IMR-90 (cell line): ENCODE results near the gene CHD9. TPM values are rescaled to one million over a fixed set of nuclear protein-coding genes. Genes with fewer than 3 reads are reported as not detected.

Source experiments
- ATAC-seq: fragments of 200-7000 bp; cut with Tn5 transposase; 2 replicates; pipeline ENCODE4 v1.9.1; 2020; ENCODE audit warnings: low read depth, mild to moderate bottlenecking, moderate library complexity
- BruUV-seq: library from RNA; stranded (reverse); fragments of 400-500 nt; replicated peaks from 2 replicates; lab custom pipeline; 2021; lab: Mats Ljungman, UMichigan
- CTCF ChIA-PET: fragments of 300-600 bp; formaldehyde crosslinking; extraction: SDS; loops from one replicate; lab custom pipeline; 2021; ENCODE audit warnings: antibody characterized with exemption; lab: Yijun Ruan, JAX
- POLR2A ChIA-PET: fragments of 300-600 bp; sonication (Branson Sonifier 250); formaldehyde crosslinking; loops from one replicate; lab custom pipeline; 2022; ENCODE audit warnings: antibody characterized with exemption; ENCODE audit not compliant: unreplicated experiment; lab: Charles Lee
- DNase-seq: peaks from one replicate; pipeline ENCODE4 v3.0.0; 2013
- H2AFZ ChIP-seq: replicated peaks from 2 replicates; pipeline ENCODE3; 2013; ENCODE audit warnings: low read length, mild to moderate bottlenecking; ENCODE audit not compliant: poor library complexity
- H2AK5ac ChIP-seq: 2 replicates; pipeline ENCODE4 v1.6.1; 2013; ENCODE audit warnings: low read depth, low read length, inconsistent platforms
- H2AK9ac ChIP-seq: replicated peaks from 2 replicates; pipeline ENCODE3; 2013; ENCODE audit warnings: mild to moderate bottlenecking, low read depth, low read length, moderate library complexity; ENCODE audit not compliant: poor library complexity
- H2BK120ac ChIP-seq: 2 replicates; pipeline ENCODE4 v1.6.1; 2013; ENCODE audit warnings: low read depth, low read length, inconsistent platforms
- H2BK15ac ChIP-seq: 3 replicates; pipeline ENCODE4 v1.6.1; 2013; ENCODE audit warnings: low read depth, low read length, inconsistent platforms
- H2BK20ac ChIP-seq: 2 replicates; pipeline ENCODE4 v1.6.1; 2013; ENCODE audit warnings: low read depth, mild to moderate bottlenecking, inconsistent platforms, low read length, moderate library complexity
- H2BK5ac ChIP-seq: 2 replicates; pipeline ENCODE4 v1.6.1; 2013; ENCODE audit warnings: mild to moderate bottlenecking, low read depth, low read length, inconsistent platforms; ENCODE audit not compliant: poor library complexity, severe bottlenecking
- H3K14ac ChIP-seq: replicated peaks from 2 replicates; pipeline ENCODE4 v1.6.1; 2013; ENCODE audit warnings: low read depth, low read length, inconsistent platforms
- H3K18ac ChIP-seq: 2 replicates; pipeline ENCODE4 v1.6.1; 2013; ENCODE audit warnings: low read depth, low read length, control low read depth
- H3K23ac ChIP-seq: 2 replicates; pipeline ENCODE4 v1.6.1; 2013; ENCODE audit warnings: low read depth, low read length, inconsistent platforms
- H3K27ac ChIP-seq: 2 replicates; pipeline ENCODE4 v1.5.1; 2013; ENCODE audit warnings: mild to moderate bottlenecking, control low read depth, low read length; ENCODE audit not compliant: insufficient read depth
- H3K27me3 ChIP-seq: 2 replicates; pipeline ENCODE4 v1.6.1; 2013; ENCODE audit warnings: low read length; ENCODE audit not compliant: control insufficient read depth, insufficient read depth
- H3K36me3 ChIP-seq: 2 replicates; pipeline ENCODE4 v1.6.1; 2013; ENCODE audit warnings: low read length, mixed read lengths; ENCODE audit not compliant: control insufficient read depth, insufficient read depth
- H3K4ac ChIP-seq: 2 replicates; pipeline ENCODE4 v1.6.1; 2013; ENCODE audit warnings: low read depth, low read length, inconsistent platforms
- H3K4me1 ChIP-seq: 2 replicates; pipeline ENCODE4 v1.6.1; 2013; ENCODE audit warnings: low read length, mixed read lengths; ENCODE audit not compliant: control insufficient read depth, insufficient read depth
- H3K4me2 ChIP-seq: 2 replicates; pipeline ENCODE4 v1.6.1; 2013; ENCODE audit warnings: low read depth, mild to moderate bottlenecking, control low read depth, low read length, moderate library complexity
- H3K4me3 ChIP-seq: 2 replicates; pipeline ENCODE4 v1.5.1; 2013; ENCODE audit warnings: low read depth, mild to moderate bottlenecking, control low read depth, low read length, moderate library complexity; ENCODE audit not compliant: insufficient read depth
- H3K56ac ChIP-seq: 2 replicates; pipeline ENCODE4 v1.6.1; 2013; ENCODE audit warnings: low read length, inconsistent platforms; ENCODE audit not compliant: insufficient read depth; ENCODE audit errors: extremely low read depth
- H3K79me1 ChIP-seq, 2 experiments: 2 replicates each; pipeline ENCODE4 v1.6.1; 2013; ENCODE audit warnings: low read length in 2 of 2, inconsistent platforms in 1 of 2, low read depth in 1 of 2
- H3K9ac ChIP-seq: 2 replicates; pipeline ENCODE4 v1.6.1; 2013; ENCODE audit warnings: low read depth, low read length, control low read depth
- H3K9me1 ChIP-seq: 2 replicates; pipeline ENCODE4 v1.6.1; 2013; ENCODE audit warnings: low read length, inconsistent platforms; ENCODE audit not compliant: insufficient read depth
- H3K9me3 ChIP-seq: 2 replicates; pipeline ENCODE4 v1.6.1; 2013; ENCODE audit warnings: low read length; ENCODE audit not compliant: control insufficient read depth, insufficient read depth
- H4K20me1 ChIP-seq: 2 replicates; pipeline ENCODE4 v1.6.1; 2013; ENCODE audit warnings: low read length, inconsistent platforms; ENCODE audit not compliant: insufficient read depth
- H4K5ac ChIP-seq: 2 replicates; pipeline ENCODE4 v1.6.1; 2013; ENCODE audit warnings: mild to moderate bottlenecking, low read depth, low read length, control low read depth
- H4K8ac ChIP-seq, 2 experiments: 2 replicates each; pipeline ENCODE4 v1.6.1; 2013; ENCODE audit warnings: low read depth in 2 of 2, low read length in 2 of 2, control low read depth in 1 of 2, inconsistent platforms in 1 of 2
- H4K91ac ChIP-seq: 2 replicates; pipeline ENCODE4 v1.6.1; 2013; ENCODE audit warnings: low read depth, low read length, inconsistent platforms; ENCODE audit not compliant: insufficient read depth
- CEBPB ChIP-seq: IDR thresholded peaks from 2 replicates; pipeline ENCODE4 v1.6.1; 2012; ENCODE audit warnings: low read depth, low read length, improper control_type of control experiment
- CTCF ChIP-seq: conservative IDR thresholded peaks from 2 replicates; pipeline ENCODE4 v1.5.1; 2012; ENCODE audit warnings: mild to moderate bottlenecking, low read depth, low read length, improper control_type of control experiment
- MAZ ChIP-seq: IDR thresholded peaks from 2 replicates; pipeline ENCODE4 v1.6.1; 2012; ENCODE audit warnings: low read depth, mild to moderate bottlenecking, low read length, improper control_type of control experiment, moderate library complexity, borderline replicate concordance
- MXI1 ChIP-seq: IDR thresholded peaks from 2 replicates; pipeline ENCODE4 v1.6.1; 2012; ENCODE audit warnings: low read depth, mild to moderate bottlenecking, low read length, moderate library complexity, borderline replicate concordance
- RAD21 ChIP-seq: IDR thresholded peaks from 2 replicates; pipeline ENCODE4 v1.6.1; 2012; ENCODE audit warnings: low read length, improper control_type of control experiment
- SMC3 ChIP-seq: fragments of 150-350 bp; IDR thresholded peaks from 2 replicates; pipeline ENCODE4 v1.6.1; 2016; ENCODE audit warnings: low read depth, mild to moderate bottlenecking, antibody characterized with exemption, low read length, moderate library complexity
- WGBS, 2 experiments: methylation state at CpG; one replicate each; pipeline versions ENCODE4 v1.1.5 to v1.1.7; 2013; ENCODE audit warnings: missing lambda C conversion rate in 2 of 2; ENCODE audit not compliant: insufficient read length in 1 of 2; ENCODE audit errors: extremely low coverage in 2 of 2; 5-methylcytosine and 5-hydroxymethylcytosine counted together
- dilution Hi-C: fragments of 300-500 bp; cut with HindIII; formaldehyde crosslinking; loops from one replicate; pipeline ENCODE4 v1.14.3; 2018; ENCODE audit warnings: low sequenced_read_pairs; ENCODE audit not compliant: unreplicated experiment
- in situ Hi-C: fragments of 300-500 bp; cut with MboI; formaldehyde crosslinking; loops from 3 replicates; pipeline ENCODE4 v1.14.3; 2019; ENCODE audit warnings: low sequenced_read_pairs, inconsistent platforms, mixed read lengths
- intact Hi-C: fragments of 100-400 bp; cut with micrococcal nuclease; formaldehyde crosslinking; loops from 2 replicates; pipeline ENCODE4 v1.10.0; 2022
- polyA plus RNA-seq, 3 experiments: library from polyadenylated mRNA; depleted of rRNA; stranded (reverse); fragments of >200 nt; gene quantifications; 2 replicates each; pipeline ENCODE4 v1.2.3, GENCODE V29; 2012; ENCODE audit warnings: low replicate concordance in 1 of 3
- total RNA-seq: library from RNA; depleted of rRNA; stranded (reverse); fragments of >200 nt; gene quantifications from 2 replicates; pipeline ENCODE4 v1.2.3, GENCODE V29; 2012

The CHD9 gene
- total and polyA plus RNA-seq, 2 of the 4 experiments (the other 2 are of a cell fraction), result 9.1 to 48.8 TPM

GRCh38 chr16:53022374-53022773 is 32.4 kb upstream of the CHD9 start:
- TF ChIP-seq MXI1 (no peak), RAD21 (peak; percentile 87), CEBPB (no peak), CTCF (peak; percentile 78), SMC3 (peak; percentile 62), MAZ (no peak)
- H2AFZ ChIP-seq, result peak overlapping the region; percentile 38
- POLR2A ChIA-PET, result no interaction called here

More at GRCh38 chr16:53022374-53022773, 32.4 kb upstream of the CHD9 start:
- H3K4me2 ChIP-seq, result no peak overlapping the region
- no peaks in the 10 kb centered on the region for H3K9me1 ChIP-seq
- H3K4ac ChIP-seq, result no peak overlapping the region
- no peak overlapping the region for H3K23ac ChIP-seq
- no peak overlapping the region for H2BK5ac ChIP-seq
- no peak overlapping the region for H2AK5ac ChIP-seq
- DNase-seq (peak; percentile 43), ATAC-seq (peak; percentile 99)
- no peak overlapping the region for H2AK9ac ChIP-seq
- no peaks in the 10 kb centered on the region for H3K9me3 ChIP-seq
- H3K18ac ChIP-seq, result no peak overlapping the region
- no peak overlapping the region for H3K56ac ChIP-seq
- no peak overlapping the region for H3K14ac ChIP-seq
- no peak overlapping the region for H2BK20ac ChIP-seq
- no peak overlapping the region for H3K4me3 ChIP-seq
- CTCF ChIA-PET, result interaction anchor here (0.7 to 2.0 kb wide), 7 partner anchors 9 to 1394 kb away, joined by 3 to 12 read pairs (median 4); no protein-coding TSS in a partner anchor
- H3K36me3 ChIP-seq, result no peaks in the 10 kb centered on the region
- intact Hi-C loops (loop anchor here (1.0 kb wide), 2 partner anchors 831 to 953 kb away; no protein-coding TSS in a partner anchor), dilution Hi-C loops (no loop called here), in situ Hi-C loops (no loop called here)
- H4K20me1 ChIP-seq, result no peaks in the 10 kb centered on the region
- no peak overlapping the region for H4K8ac ChIP-seq
- 0% methylated on average over 1 of the region's 5 CpGs; no CpG with 5 or more reads in 1 of the 2 experiments for WGBS, 2 experiments
- no peaks in the 10 kb centered on the region for H3K27me3 ChIP-seq
- H2BK15ac ChIP-seq, result no peak overlapping the region
- no TSS peak for BruUV-seq
- no peak overlapping the region for H2BK120ac ChIP-seq
- no peak overlapping the region for H4K5ac ChIP-seq
- H3K4me1 ChIP-seq, result no peaks in the 10 kb centered on the region
- H3K9ac ChIP-seq, result no peak overlapping the region
- no peak overlapping the region for H4K91ac ChIP-seq
- H3K27ac ChIP-seq, result no peak overlapping the region
- no peaks in the 10 kb centered on the region for H3K79me1 ChIP-seq
